ENCODE data around the gene ARL4D. TPM values are rescaled to one million over a fixed set of nuclear protein-coding genes. Genes with fewer than 3 reads are reported as not detected.
"Not testable (repeated sequence)": the region's sequence is repeated elsewhere in the genome, so short reads cannot be mapped to it uniquely, and the experiment has no call there.

The ARL4D gene
- total RNA-seq, 4 donors from 2014 or later, result 30.3 to 50.6 (median 43.7) TPM

- DNase-seq (ENCODE audit: low spot score in 2 of 2), result no peak
- H3K4me3 ChIP-seq (ENCODE audit: low read depth, poor library complexity, severe bottlenecking), result no peak overlapping the region
- intact Hi-C loops (cut with DNase I; ENCODE audit: low total_unique reads), result no loop called here
- 78 to 81% methylated on average over 11 of the region's 11 CpGs for WGBS, 2 donors
- TF ChIP-seq CTCF (IDR thresholded peaks at IDR 0.05) (no peak), POLR2A (IDR thresholded peaks at IDR 0.05) (no peak)
These were observed 26.4 kb upstream of the ARL4D start for GRCh38 chr17:43372273-43372911.

GRCh38 chr17:43373356-43373755 lies 25.4 kb upstream of the ARL4D start:
- 92 to 95% methylated on average over 4 of the region's 4 CpGs for WGBS, 2 donors
- H3K4me3 ChIP-seq (ENCODE audit: low read depth, poor library complexity, severe bottlenecking), result no peak overlapping the region
- DNase-seq (ENCODE audit: low spot score in 2 of 2), result no peak
- TF ChIP-seq POLR2A (IDR thresholded peaks at IDR 0.05) (no peak), CTCF (IDR thresholded peaks at IDR 0.05) (no peak)
- intact Hi-C loops (cut with DNase I; ENCODE audit: low total_unique reads), result no loop called here

GRCh38 chr17:43375915-43376314 lies 22.9 kb upstream of the ARL4D start:
- WGBS, 2 donors, result 94 to 96% methylated on average over 4 of the region's 4 CpGs
- DNase-seq (ENCODE audit: low spot score in 2 of 2); H3K4me3 ChIP-seq (ENCODE audit: low read depth, poor library complexity, severe bottlenecking); intact Hi-C loops (cut with DNase I; ENCODE audit: low total_unique reads): not testable (repeated sequence)

GRCh38 chr17:43377056-43377810 lies 21.6 kb upstream of the ARL4D start:
- DNase-seq (ENCODE audit: low spot score in 2 of 2), result no peak
- intact Hi-C loops (cut with DNase I; ENCODE audit: low total_unique reads), result no loop called here
- TF ChIP-seq CTCF (IDR thresholded peaks at IDR 0.05) (no peak), POLR2A (IDR thresholded peaks at IDR 0.05) (no peak)
- WGBS, 2 donors, result 78 to 84% methylated on average over 12 of the region's 12 CpGs
- H3K4me3 ChIP-seq (ENCODE audit: low read depth, poor library complexity, severe bottlenecking), result no peak overlapping the region

- no peak overlapping the region for H3K4me3 ChIP-seq (ENCODE audit: low read depth, poor library complexity, severe bottlenecking)
- intact Hi-C loops (cut with DNase I; ENCODE audit: low total_unique reads), result no loop called here
- WGBS, 2 donors, result 93 to 95% methylated on average over 26 of the region's 26 CpGs
- DNase-seq (ENCODE audit: low spot score in 2 of 2), result no peak
- no peak for TF ChIP-seq POLR2A (IDR thresholded peaks at IDR 0.05)
- no peak for TF ChIP-seq CTCF (IDR thresholded peaks at IDR 0.05)
These were observed 20.0 kb upstream of the ARL4D start for GRCh38 chr17:43378766-43379165.

GRCh38 chr17:43380307-43380706 lies 18.5 kb upstream of the ARL4D start:
- 94 to 95% methylated on average over 5 of the region's 5 CpGs for WGBS, 2 donors
- DNase-seq (ENCODE audit: low spot score in 2 of 2), result no peak
- TF ChIP-seq POLR2A (IDR thresholded peaks at IDR 0.05) (no peak), CTCF (IDR thresholded peaks at IDR 0.05) (no peak)
- intact Hi-C loops (cut with DNase I; ENCODE audit: low total_unique reads), result no loop called here
- H3K4me3 ChIP-seq (ENCODE audit: low read depth, poor library complexity, severe bottlenecking), result no peak overlapping the region
